ENCODE results near the gene TEP1.

TEP1 gene

DNA sequence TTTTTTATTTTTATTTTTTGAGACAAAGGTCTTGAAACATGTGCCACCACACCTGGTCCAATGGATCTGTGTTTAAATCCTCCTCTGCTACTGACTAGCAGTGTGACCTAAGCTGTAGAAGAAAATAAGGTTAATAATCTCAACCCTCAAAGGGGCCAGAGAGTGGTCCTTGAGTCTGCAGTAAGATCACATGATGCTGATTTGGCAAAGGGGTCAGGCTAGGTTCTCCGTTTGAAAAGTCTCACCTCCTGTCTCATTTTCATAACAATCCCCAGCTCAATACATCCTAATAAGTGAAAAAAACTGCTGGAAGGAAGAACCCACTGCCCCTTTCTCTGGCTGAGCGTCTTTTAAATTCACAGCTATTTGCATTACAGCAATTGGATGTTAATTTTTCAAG lies 8.0 kb upstream of the TEP1 start:
- TF ChIP-seq, protein P1, sequence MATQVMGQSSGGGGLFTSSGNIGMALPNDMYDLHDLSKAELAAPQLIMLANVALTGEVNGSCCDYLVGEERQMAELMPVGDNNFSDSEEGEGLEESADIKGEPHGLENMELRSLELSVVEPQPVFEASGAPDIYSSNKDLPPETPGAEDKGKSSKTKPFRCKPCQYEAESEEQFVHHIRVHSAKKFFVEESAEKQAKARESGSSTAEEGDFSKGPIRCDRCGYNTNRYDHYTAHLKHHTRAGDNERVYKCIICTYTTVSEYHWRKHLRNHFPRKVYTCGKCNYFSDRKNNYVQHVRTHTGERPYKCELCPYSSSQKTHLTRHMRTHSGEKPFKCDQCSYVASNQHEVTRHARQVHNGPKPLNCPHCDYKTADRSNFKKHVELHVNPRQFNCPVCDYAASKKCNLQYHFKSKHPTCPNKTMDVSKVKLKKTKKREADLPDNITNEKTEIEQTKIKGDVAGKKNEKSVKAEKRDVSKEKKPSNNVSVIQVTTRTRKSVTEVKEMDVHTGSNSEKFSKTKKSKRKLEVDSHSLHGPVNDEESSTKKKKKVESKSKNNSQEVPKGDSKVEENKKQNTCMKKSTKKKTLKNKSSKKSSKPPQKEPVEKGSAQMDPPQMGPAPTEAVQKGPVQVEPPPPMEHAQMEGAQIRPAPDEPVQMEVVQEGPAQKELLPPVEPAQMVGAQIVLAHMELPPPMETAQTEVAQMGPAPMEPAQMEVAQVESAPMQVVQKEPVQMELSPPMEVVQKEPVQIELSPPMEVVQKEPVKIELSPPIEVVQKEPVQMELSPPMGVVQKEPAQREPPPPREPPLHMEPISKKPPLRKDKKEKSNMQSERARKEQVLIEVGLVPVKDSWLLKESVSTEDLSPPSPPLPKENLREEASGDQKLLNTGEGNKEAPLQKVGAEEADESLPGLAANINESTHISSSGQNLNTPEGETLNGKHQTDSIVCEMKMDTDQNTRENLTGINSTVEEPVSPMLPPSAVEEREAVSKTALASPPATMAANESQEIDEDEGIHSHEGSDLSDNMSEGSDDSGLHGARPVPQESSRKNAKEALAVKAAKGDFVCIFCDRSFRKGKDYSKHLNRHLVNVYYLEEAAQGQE (IDR thresholded peaks at IDR 0.05; ENCODE audit: insufficient read depth in 1 of 2, low read depth in 2 of 2, low read length in 2 of 2), result no peak
- TF ChIP-seq TAF1 (IDR thresholded peaks at IDR 0.05; ENCODE audit: borderline replicate concordance, insufficient read depth, low read length) (no peak), SIN3A (IDR thresholded peaks at IDR 0.05; ENCODE audit: borderline replicate concordance, insufficient read depth, low read length) (no peak), FOXP2 (optimal IDR thresholded peaks at IDR 0.05; ENCODE audit: borderline replicate concordance, extremely low read depth, extremely low read length, insufficient read depth) (no peak), POLR2AphosphoS5 (IDR thresholded peaks at IDR 0.05; ENCODE audit: low read depth, low read length) (no peak)

DNA sequence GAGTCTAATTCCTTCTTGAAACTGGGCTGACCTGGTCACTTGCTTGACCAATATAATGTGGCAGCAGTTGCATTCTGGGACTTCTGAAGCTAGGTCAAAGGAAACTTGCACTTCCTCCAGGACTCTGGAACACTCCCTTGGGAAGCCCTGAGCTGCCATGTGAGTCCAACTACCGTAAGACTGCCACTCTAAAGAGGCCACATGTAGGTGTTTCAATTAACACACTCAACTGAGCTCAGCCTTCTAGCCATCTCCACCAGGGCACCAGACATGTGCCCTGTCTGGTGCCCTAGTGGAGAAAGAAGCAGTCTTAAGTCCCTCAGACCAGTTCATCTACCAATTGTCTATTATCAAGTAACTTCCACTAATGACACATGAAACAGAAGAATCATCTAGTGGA lies 6.1 kb upstream of the TEP1 start:
- TF ChIP-seq TAF1 (IDR thresholded peaks at IDR 0.05; ENCODE audit: borderline replicate concordance, insufficient read depth, low read length), result no peak
- no peak for TF ChIP-seq SIN3A (IDR thresholded peaks at IDR 0.05; ENCODE audit: borderline replicate concordance, insufficient read depth, low read length)
- no peak for TF ChIP-seq FOXP2 (optimal IDR thresholded peaks at IDR 0.05; ENCODE audit: borderline replicate concordance, extremely low read depth, extremely low read length, insufficient read depth)
- TF ChIP-seq, protein P1 (IDR thresholded peaks at IDR 0.05; ENCODE audit: insufficient read depth in 1 of 2, low read depth in 2 of 2, low read length in 2 of 2), result no peak
- TF ChIP-seq POLR2AphosphoS5 (IDR thresholded peaks at IDR 0.05; ENCODE audit: low read depth, low read length), result no peak

DNA sequence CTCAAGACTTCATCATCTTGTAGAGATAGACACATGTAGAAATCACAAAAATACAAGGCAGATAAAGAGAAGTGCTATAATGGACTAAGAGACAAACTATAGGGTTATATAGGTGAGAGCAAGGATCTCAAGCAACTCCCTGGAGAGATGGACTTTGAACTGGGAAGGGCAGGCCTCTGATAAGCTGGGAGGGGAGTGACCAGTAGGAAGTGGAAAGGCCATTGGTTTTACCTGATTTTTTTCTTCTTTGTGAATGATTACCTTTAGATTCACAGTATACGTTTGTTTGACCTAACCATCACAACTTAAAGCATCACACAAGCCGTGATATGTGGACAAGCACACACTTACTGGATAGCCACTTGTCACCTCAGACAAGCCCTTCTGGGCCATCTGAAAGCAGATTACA lies 5.2 kb upstream of the TEP1 start:
- no peak for TF ChIP-seq SIN3A (IDR thresholded peaks at IDR 0.05; ENCODE audit: borderline replicate concordance, insufficient read depth, low read length)
- no peak for TF ChIP-seq FOXP2 (optimal IDR thresholded peaks at IDR 0.05; ENCODE audit: borderline replicate concordance, extremely low read depth, extremely low read length, insufficient read depth)
- TF ChIP-seq TAF1 (IDR thresholded peaks at IDR 0.05; ENCODE audit: borderline replicate concordance, insufficient read depth, low read length), result no peak
- TF ChIP-seq, protein P1 (IDR thresholded peaks at IDR 0.05; ENCODE audit: insufficient read depth in 1 of 2, low read depth in 2 of 2, low read length in 2 of 2), result no peak
- TF ChIP-seq POLR2AphosphoS5 (IDR thresholded peaks at IDR 0.05; ENCODE audit: low read depth, low read length), result no peak

DNA sequence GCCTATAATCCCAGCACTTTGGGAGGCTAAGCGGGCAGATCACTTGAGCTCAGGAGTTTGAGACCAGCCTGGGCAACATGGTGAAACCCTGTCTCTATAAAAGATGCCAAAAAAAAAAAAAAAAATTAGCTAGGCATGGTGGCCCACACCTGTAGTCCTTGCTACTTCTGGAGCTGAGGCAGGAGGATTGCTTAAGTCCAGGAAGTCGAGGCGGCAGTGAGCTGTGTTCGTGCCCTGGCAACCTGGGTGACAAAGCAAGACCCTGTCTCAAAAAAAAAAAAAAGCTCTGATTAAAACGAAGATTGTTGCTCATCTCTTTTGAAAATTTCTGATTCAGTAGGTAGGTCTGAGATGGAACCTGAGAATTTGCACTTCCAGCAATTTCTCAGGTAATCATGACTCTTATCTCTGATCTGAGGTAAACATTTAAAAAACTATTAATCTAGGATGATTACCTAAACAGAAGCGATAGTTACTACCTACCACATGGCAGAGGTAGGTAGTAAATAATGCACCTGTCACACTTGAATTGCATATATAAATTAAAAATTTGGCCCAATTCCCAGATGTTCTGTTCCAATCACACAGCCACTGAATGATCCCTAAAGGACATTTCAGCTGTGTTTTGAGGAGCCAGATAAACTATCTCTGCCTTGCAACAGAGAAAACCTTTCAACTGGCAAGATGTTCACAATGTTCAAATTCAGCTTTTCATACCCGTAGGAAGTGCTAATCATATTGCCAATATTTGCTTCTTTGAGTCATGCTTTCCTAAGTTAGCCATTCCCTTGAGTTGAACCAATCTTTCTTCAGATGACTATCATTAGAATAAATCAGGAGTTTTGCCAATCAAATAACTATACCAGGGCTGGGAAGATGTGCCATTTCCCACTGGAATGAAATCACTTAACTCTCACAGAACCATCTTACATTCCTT lies 4.2 kb upstream of the TEP1 start:
- TF ChIP-seq TAF1 (IDR thresholded peaks at IDR 0.05; ENCODE audit: borderline replicate concordance, insufficient read depth, low read length), result no peak
- TF ChIP-seq, protein P1 (IDR thresholded peaks at IDR 0.05; ENCODE audit: insufficient read depth in 1 of 2, low read depth in 2 of 2, low read length in 2 of 2), result no peak
- TF ChIP-seq FOXP2 (optimal IDR thresholded peaks at IDR 0.05; ENCODE audit: borderline replicate concordance, extremely low read depth, extremely low read length, insufficient read depth), result no peak
- no peak for TF ChIP-seq POLR2AphosphoS5 (IDR thresholded peaks at IDR 0.05; ENCODE audit: low read depth, low read length)
- TF ChIP-seq SIN3A (IDR thresholded peaks at IDR 0.05; ENCODE audit: borderline replicate concordance, insufficient read depth, low read length), result no peak

Data from PFSK-1 (cell line).